Adrenal gland (tissue), 5 donors: ENCODE data around the gene ZBTB44.

Source experiments
- CTCF ChIP-seq, 6 experiments: fragments of 450-650 bp in 4 of 6; fragments of 200-600 bp in 2 of 6; sonication (generic) in 1 of 6; IDR thresholded peaks; 1 replicate in 5 of 6; 2 replicates in 1 of 6; pipeline versions ENCODE4 v1.5.1 to v1.8.0; 2016 to 2021; ENCODE audit warnings: antibody characterized with exemption in 6 of 6, mild to moderate bottlenecking in 2 of 6, moderate library complexity in 1 of 6
- POLR2A ChIP-seq, 2 donors: fragments of 450-650 bp; IDR thresholded peaks; one replicate each; pipeline ENCODE4 v1.6.1; 2017; ENCODE audit warnings: antibody characterized with exemption in 2 of 2, mild to moderate bottlenecking in 2 of 2, moderate library complexity in 1 of 2
- donor health status: DM: no; HTN: no; CAD: no.

GRCh38 chr11:130183878-130184610, 130.7 kb downstream of the ZBTB44 start:
- TF ChIP-seq POLR2A (IDR thresholded peaks at IDR 0.05) (no peak), CTCF (IDR thresholded peaks at IDR 0.05) (no peak)
